K562 (cell line): Measurements from ENCODE around the gene MAGI2. TPM values are rescaled to one million over a fixed set of nuclear protein-coding genes. Genes with fewer than 3 reads are reported as not detected.

ENCODE experiments used
- ATAC-seq: fragments of 200-7000 bp; cut with Tn5 transposase; 3 replicates; pipeline ENCODE4 v1.9.1; 2020; ENCODE audit warnings: moderate library complexity
- BruUV-seq: library from RNA; stranded (reverse); fragments of 400-500 nt; replicated peaks from 2 replicates; lab custom pipeline; 2021; lab: Mats Ljungman, UMichigan
- CTCF ChIA-PET: fragments of 300-600 bp; formaldehyde crosslinking; extraction: SDS; loops from one replicate; lab custom pipeline; 2021; ENCODE audit warnings: low intra/inter-chr PET ratio; lab: Yijun Ruan, JAX
- POLR2A ChIA-PET: fragments of 300-600, 350-650 bp; sonication (Branson Sonifier 250); formaldehyde crosslinking; extraction: SDS; loops from one replicate; lab custom pipeline; 2021; ENCODE audit warnings: antibody characterized with exemption, inconsistent platforms; lab: Yijun Ruan, JAX
- DNase-seq, 4 experiments: peaks; one replicate each; pipeline versions ENCODE4 v3.0.0 to v3.0.0-alpha.2; 2011 to 2018; ENCODE audit warnings: low spot score in 3 of 4, mixed read lengths in 3 of 4; ENCODE audit errors: extremely low read depth in 1 of 4
- FAIRE-seq: peaks from 2 replicates; lab custom pipeline; 2011; peaks lifted over from hg19 to GRCh38; lab: Jason Lieb, UNC
- H2AFZ ChIP-seq: 2 replicates; pipeline ENCODE4 v1.6.0; 2011; ENCODE audit warnings: low read depth, low read length, control low read depth, inconsistent platforms
- H3K27ac ChIP-seq: fragments of 200-600 bp; 3 replicates; pipeline ENCODE4 v1.8.0; 2011; ENCODE audit warnings: low read depth, mild to moderate bottlenecking, control low read depth, inconsistent platforms, low read length, moderate library complexity, mixed read lengths; ENCODE audit errors: extremely low read depth
- H3K27me3 ChIP-seq, 2 experiments: fragments of 300-600 bp in 1 of 2; 2 replicates in 1 of 2; 3 replicates in 1 of 2; pipeline versions ENCODE4 v1.6.0 to v1.8.0; 2011; ENCODE audit warnings: inconsistent platforms in 2 of 2, low read length in 2 of 2, mild to moderate bottlenecking in 1 of 2, mixed read lengths in 1 of 2, moderate library complexity in 1 of 2; ENCODE audit not compliant: control insufficient read depth in 2 of 2, insufficient read depth in 2 of 2
- H3K36me3 ChIP-seq: fragments of 300-600 bp; 3 replicates; pipeline ENCODE4 v1.8.0; 2011; ENCODE audit warnings: mild to moderate bottlenecking, low read length, inconsistent platforms; ENCODE audit not compliant: control insufficient read depth, insufficient read depth
- H3K4me1 ChIP-seq, 2 experiments: fragments of 200-600 bp in 1 of 2; replicated peaks in 1 of 2; 2 replicates in 1 of 2; 3 replicates in 1 of 2; pipeline versions ENCODE4 v1.5.1 to v1.8.0; 2011; ENCODE audit warnings: inconsistent platforms in 2 of 2, low read length in 2 of 2, mild to moderate bottlenecking in 1 of 2, mixed read lengths in 1 of 2, moderate library complexity in 1 of 2; ENCODE audit not compliant: control insufficient read depth in 2 of 2, insufficient read depth in 2 of 2
- H3K4me2 ChIP-seq: 2 replicates; pipeline ENCODE4 v1.6.1; 2011; ENCODE audit warnings: low read length, control low read depth, inconsistent platforms, mixed read lengths; ENCODE audit not compliant: insufficient read depth
- H3K4me3 ChIP-seq: fragments of 200-600 bp; sonication (generic), shearing (Covaris generic); 2 replicates; pipeline ENCODE4 v1.5.1; 2016; ENCODE audit warnings: control low read depth, inconsistent platforms
- H3K79me2 ChIP-seq: fragments of 200-600 bp; 3 replicates; pipeline ENCODE4 v1.8.0; 2011; ENCODE audit warnings: low read length, inconsistent platforms; ENCODE audit not compliant: control insufficient read depth, insufficient read depth
- H3K9ac ChIP-seq, 2 experiments: 2 replicates each; pipeline versions ENCODE4 v1.6.0 to v1.6.1; 2011; ENCODE audit warnings: low read depth in 2 of 2, low read length in 2 of 2, control low read depth in 1 of 2, inconsistent platforms in 1 of 2, mild to moderate bottlenecking in 1 of 2, mixed read lengths in 1 of 2; ENCODE audit not compliant: insufficient read depth in 1 of 2
- H3K9me1 ChIP-seq: one replicate; pipeline ENCODE4 v1.6.0; 2011; ENCODE audit warnings: inconsistent platforms, mild to moderate bottlenecking, low read length, moderate library complexity; ENCODE audit not compliant: control insufficient read depth, insufficient read depth
- H3K9me3 ChIP-seq: replicated peaks from 2 replicates; pipeline ENCODE4 v1.5.1; 2011; ENCODE audit warnings: low read depth, low read length, inconsistent platforms; ENCODE audit not compliant: control insufficient read depth, insufficient read depth
- H4K20me1 ChIP-seq: replicated peaks from 2 replicates; pipeline ENCODE4 v1.6.1; 2011; ENCODE audit warnings: low read length, inconsistent platforms, mixed read lengths; ENCODE audit not compliant: control insufficient read depth, insufficient read depth
- EP400 ChIP-seq: fragments of 450-650 bp; IDR thresholded peaks from 2 replicates; pipeline ENCODE4 v1.6.1; 2017; ENCODE audit warnings: antibody characterized with exemption, mild to moderate bottlenecking, moderate library complexity
- EZH2 ChIP-seq: IDR thresholded peaks from 2 replicates; pipeline ENCODE4 v1.6.1; 2012; ENCODE audit warnings: low read depth, mild to moderate bottlenecking, inconsistent platforms, low read length, borderline replicate concordance
- FOXM1 ChIP-seq, 2 experiments: fragments of 450-650 bp in 1 of 2; sonication (generic) in 1 of 2; formaldehyde crosslinking in 1 of 2; IDR thresholded peaks; 2 replicates each; pipeline versions ENCODE4 v1.6.1 to v1.9.0; 2017 to 2022; ENCODE audit warnings: low read depth in 2 of 2, mild to moderate bottlenecking in 2 of 2, missing genetic modification reagents in 1 of 2, moderate library complexity in 1 of 2
- HMG20B ChIP-seq: fragments of 250-450 bp; sonication (Bioruptor Pico); IDR thresholded peaks from 2 replicates; pipeline ENCODE4 v1.5.0; 2021; ENCODE audit warnings: mild to moderate bottlenecking
- KDM4B ChIP-seq, 2 experiments: fragments of 450-650 bp in 1 of 2; sonication (generic) in 1 of 2; IDR thresholded peaks; 2 replicates each; pipeline ENCODE4 v1.6.1; 2016 to 2017; ENCODE audit warnings: borderline replicate concordance in 2 of 2, antibody characterized with exemption in 1 of 2, low read depth in 1 of 2, mild to moderate bottlenecking in 1 of 2
- KLF6 ChIP-seq: fragments of 250-450 bp; sonication (Bioruptor Pico); IDR thresholded peaks from 2 replicates; pipeline ENCODE4 v1.4.0; 2020; ENCODE audit warnings: mild to moderate bottlenecking, moderate library complexity, borderline replicate concordance
- PRMT5 ChIP-seq: sonication (generic); formaldehyde crosslinking; IDR thresholded peaks from 2 replicates; pipeline ENCODE4 v1.5.0; 2020; ENCODE audit warnings: missing genetic modification reagents
- PTBP1 ChIP-seq: fragments of 200-400 bp; formaldehyde crosslinking; IDR thresholded peaks from 2 replicates; pipeline ENCODE4 v1.6.1; 2017; ENCODE audit warnings: low read depth, low read length
- SIRT6 ChIP-seq: IDR thresholded peaks from one replicate; pipeline ENCODE4 v1.6.1; 2012; ENCODE audit warnings: low read depth, mild to moderate bottlenecking, control low read depth, inconsistent platforms, low read length, moderate library complexity
- SNRNP70 ChIP-seq: fragments of 200-400 bp; formaldehyde crosslinking; optimal IDR thresholded peaks from 2 replicates; pipeline ENCODE3; 2017; ENCODE audit warnings: low read depth, low read length
- TAF15 ChIP-seq: fragments of 200-400 bp; formaldehyde crosslinking; IDR thresholded peaks from 2 replicates; pipeline ENCODE4 v1.6.1; 2017; ENCODE audit warnings: mild to moderate bottlenecking, low read depth, low read length, moderate library complexity
- U2AF2 ChIP-seq: fragments of 200-400 bp; formaldehyde crosslinking; optimal IDR thresholded peaks from 2 replicates; pipeline ENCODE3; 2017; ENCODE audit warnings: low read depth, mild to moderate bottlenecking, low read length
- XRCC3 ChIP-seq: fragments of 450-650 bp; IDR thresholded peaks from 2 replicates; pipeline ENCODE4 v1.6.1; 2017; ENCODE audit warnings: mild to moderate bottlenecking, moderate library complexity
- ZBTB8A ChIP-seq: fragments of 450-650 bp; IDR thresholded peaks from 2 replicates; pipeline ENCODE4 v1.6.1; 2018; ENCODE audit warnings: mild to moderate bottlenecking, moderate library complexity; ENCODE audit not compliant: partially characterized antibody
- WGBS: fragments of 100-300 bp; shearing (Covaris generic); methylation state at CpG from one replicate; pipeline ENCODE4 v1.1.6; 2016; ENCODE audit warnings: low coverage, mixed read lengths; ENCODE audit not compliant: insufficient coverage; ENCODE audit errors: missing lambda C conversion rate; 5-methylcytosine and 5-hydroxymethylcytosine counted together
- in situ Hi-C: fragments of 300-500 bp; cut with MboI; formaldehyde crosslinking; loops from 4 replicates; pipeline ENCODE4 v1.15.0; 2018; ENCODE audit warnings: inconsistent platforms, mixed read lengths
- intact Hi-C: fragments of 100-400 bp; cut with micrococcal nuclease; formaldehyde crosslinking; loops from 2 replicates; pipeline ENCODE4 v1.14.2; 2022
- polyA plus RNA-seq, 8 experiments: library from polyadenylated mRNA; depleted of rRNA in 4 of 8; stranded (reverse) in 5 of 8; unstranded in 3 of 8; fragments of >200 nt; fragmentation: Nextera tagmentation in 2 of 8; fragmentation: Illumina TruSeq in 1 of 8; extraction: Ambion mirVana in 2 of 8; extraction: Trizol in 1 of 8; gene quantifications; 2 replicates each; pipeline versions ENCODE4 v1.2.1 to v1.2.3, GENCODE V29; 2011 to 2014; ENCODE audit warnings: inconsistent platforms in 1 of 8, missing spikeins in 1 of 8
- total RNA-seq, 7 experiments: library from RNA; depleted of rRNA in 6 of 7; stranded (reverse); fragments of >200 nt in 6 of 7; fragmentation: Illumina TruSeq in 2 of 7; extraction: Trizol in 2 of 7; gene quantifications; 2 replicates each; pipeline versions ENCODE4 v1.2.1 to v1.2.3, GENCODE V29; 2011 to 2021; ENCODE audit warnings: low replicate concordance in 1 of 7
- TF ChIP-seq, protein P1 (sequence below): IDR thresholded peaks from 3 replicates; pipeline ENCODE4 v1.6.1; 2011; ENCODE audit warnings: borderline replicate concordance, mild to moderate bottlenecking, moderate library complexity; ENCODE audit not compliant: insufficient read length; ENCODE audit errors: extremely low read depth
- TF ChIP-seq, protein P2 (sequence below): sonication (generic); formaldehyde crosslinking; IDR thresholded peaks from 2 replicates; pipeline ENCODE4 v1.8.0; 2022; ENCODE audit warnings: mild to moderate bottlenecking, missing genetic modification reagents, borderline replicate concordance
- TF ChIP-seq, protein P3 (sequence below): fragments of 250-450 bp; sonication (Bioruptor Pico); IDR thresholded peaks from 2 replicates; pipeline ENCODE4 v1.9.0; 2021; ENCODE audit warnings: mild to moderate bottlenecking

The MAGI2 gene
- total and polyA plus RNA-seq, 9 of the 15 experiments (the other 6 are each of a cell fraction or from before 2014, with no cell fraction given), result 0.27 to 1.4 (median 0.70) TPM

DNA sequence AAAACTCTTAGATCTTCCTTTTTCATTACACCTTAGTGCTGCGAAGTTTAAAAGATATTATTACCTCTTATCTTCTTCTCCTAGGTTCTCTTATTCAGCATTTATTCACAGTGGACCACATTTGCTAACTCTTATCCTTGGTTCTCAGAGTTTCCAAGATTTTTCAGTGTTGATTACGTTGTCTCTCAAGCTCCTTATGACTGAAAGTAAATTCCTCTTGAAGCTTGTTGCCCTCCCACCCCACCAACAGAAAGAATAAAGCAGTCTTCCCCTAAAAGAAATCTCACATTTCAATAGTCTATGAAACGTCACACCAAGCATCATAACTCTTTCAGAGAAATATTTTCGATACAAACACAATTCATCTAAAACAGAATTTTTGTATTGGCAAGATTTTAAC, 362.5 kb downstream of the MAGI2 start:
- ChIA-PET CTCF (no interaction called here), POLR2A (no interaction called here)
- no peak for DNase-seq
- Histone ChIP-seq H3K9ac (no peak overlapping the region), H3K27ac (no peak overlapping the region), H3K4me3 (no peak overlapping the region), H3K36me3 (no peaks in the 10 kb centered on the region), H3K9me3 (no peaks in the 10 kb centered on the region), H3K4me2 (no peak overlapping the region), H3K9me1 (no peaks in the 10 kb centered on the region), H3K4me1 (no peaks in the 10 kb centered on the region), H3K79me2 (no peaks in the 10 kb centered on the region), H4K20me1 (no peaks in the 10 kb centered on the region), H3K27me3 (no peaks in the 10 kb centered on the region), H2AFZ (no peak overlapping the region)
- 1% methylated on average over 4 of the region's 4 CpGs for WGBS
- BruUV-seq, result no TSS peak
- ATAC-seq, result no peak
- intact Hi-C loops (no loop called here), in situ Hi-C loops (no loop called here)
- no peak for FAIRE-seq
- TF ChIP-seq KDM4B (IDR thresholded peaks at IDR 0.05; ENCODE audit: borderline replicate concordance in 2 of 2, low read depth in 1 of 2), result no peak
- TF ChIP-seq SNRNP70, result no peak
- no peak for TF ChIP-seq EZH2
- TF ChIP-seq PRMT5, result no peak
- TF ChIP-seq, protein P1, sequence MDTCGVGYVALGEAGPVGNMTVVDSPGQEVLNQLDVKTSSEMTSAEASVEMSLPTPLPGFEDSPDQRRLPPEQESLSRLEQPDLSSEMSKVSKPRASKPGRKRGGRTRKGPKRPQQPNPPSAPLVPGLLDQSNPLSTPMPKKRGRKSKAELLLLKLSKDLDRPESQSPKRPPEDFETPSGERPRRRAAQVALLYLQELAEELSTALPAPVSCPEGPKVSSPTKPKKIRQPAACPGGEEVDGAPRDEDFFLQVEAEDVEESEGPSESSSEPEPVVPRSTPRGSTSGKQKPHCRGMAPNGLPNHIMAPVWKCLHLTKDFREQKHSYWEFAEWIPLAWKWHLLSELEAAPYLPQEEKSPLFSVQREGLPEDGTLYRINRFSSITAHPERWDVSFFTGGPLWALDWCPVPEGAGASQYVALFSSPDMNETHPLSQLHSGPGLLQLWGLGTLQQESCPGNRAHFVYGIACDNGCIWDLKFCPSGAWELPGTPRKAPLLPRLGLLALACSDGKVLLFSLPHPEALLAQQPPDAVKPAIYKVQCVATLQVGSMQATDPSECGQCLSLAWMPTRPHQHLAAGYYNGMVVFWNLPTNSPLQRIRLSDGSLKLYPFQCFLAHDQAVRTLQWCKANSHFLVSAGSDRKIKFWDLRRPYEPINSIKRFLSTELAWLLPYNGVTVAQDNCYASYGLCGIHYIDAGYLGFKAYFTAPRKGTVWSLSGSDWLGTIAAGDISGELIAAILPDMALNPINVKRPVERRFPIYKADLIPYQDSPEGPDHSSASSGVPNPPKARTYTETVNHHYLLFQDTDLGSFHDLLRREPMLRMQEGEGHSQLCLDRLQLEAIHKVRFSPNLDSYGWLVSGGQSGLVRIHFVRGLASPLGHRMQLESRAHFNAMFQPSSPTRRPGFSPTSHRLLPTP, result no peak
- no peak for TF ChIP-seq FOXM1 (IDR thresholded peaks at IDR 0.05; ENCODE audit: low read depth)
- no peak for TF ChIP-seq FOXM1 (CRISPR knock-in tag; IDR thresholded peaks at IDR 0.05; ENCODE audit: low read depth)
- TF ChIP-seq HMG20B (CRISPR knock-in tag), result no peak
- TF ChIP-seq, protein P2, sequence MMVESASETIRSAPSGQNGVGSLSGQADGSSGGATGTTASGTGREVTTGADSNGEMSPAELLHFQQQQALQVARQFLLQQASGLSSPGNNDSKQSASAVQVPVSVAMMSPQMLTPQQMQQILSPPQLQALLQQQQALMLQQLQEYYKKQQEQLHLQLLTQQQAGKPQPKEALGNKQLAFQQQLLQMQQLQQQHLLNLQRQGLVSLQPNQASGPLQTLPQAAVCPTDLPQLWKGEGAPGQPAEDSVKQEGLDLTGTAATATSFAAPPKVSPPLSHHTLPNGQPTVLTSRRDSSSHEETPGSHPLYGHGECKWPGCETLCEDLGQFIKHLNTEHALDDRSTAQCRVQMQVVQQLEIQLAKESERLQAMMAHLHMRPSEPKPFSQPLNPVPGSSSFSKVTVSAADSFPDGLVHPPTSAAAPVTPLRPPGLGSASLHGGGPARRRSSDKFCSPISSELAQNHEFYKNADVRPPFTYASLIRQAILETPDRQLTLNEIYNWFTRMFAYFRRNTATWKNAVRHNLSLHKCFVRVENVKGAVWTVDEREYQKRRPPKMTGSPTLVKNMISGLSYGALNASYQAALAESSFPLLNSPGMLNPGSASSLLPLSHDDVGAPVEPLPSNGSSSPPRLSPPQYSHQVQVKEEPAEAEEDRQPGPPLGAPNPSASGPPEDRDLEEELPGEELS, result no peak
- TF ChIP-seq TAF15, result no peak
- no peak for TF ChIP-seq PTBP1
- no peak for TF ChIP-seq ZBTB8A
- TF ChIP-seq U2AF2, result no peak
- TF ChIP-seq SIRT6, result no peak
- TF ChIP-seq, protein P3, sequence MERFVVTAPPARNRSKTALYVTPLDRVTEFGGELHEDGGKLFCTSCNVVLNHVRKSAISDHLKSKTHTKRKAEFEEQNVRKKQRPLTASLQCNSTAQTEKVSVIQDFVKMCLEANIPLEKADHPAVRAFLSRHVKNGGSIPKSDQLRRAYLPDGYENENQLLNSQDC (CRISPR knock-in tag), result no peak
- TF ChIP-seq XRCC3, result no peak
- TF ChIP-seq KLF6 (CRISPR knock-in tag), result no peak
- no peak for TF ChIP-seq EP400
